ENCODE data around the gene TECR. TPM values are rescaled to one million over a fixed set of nuclear protein-coding genes. Genes with fewer than 3 reads are reported as not detected.

The TECR gene
- total RNA-seq, 1 experiment from 2014 or later, result 232 TPM

DNA sequence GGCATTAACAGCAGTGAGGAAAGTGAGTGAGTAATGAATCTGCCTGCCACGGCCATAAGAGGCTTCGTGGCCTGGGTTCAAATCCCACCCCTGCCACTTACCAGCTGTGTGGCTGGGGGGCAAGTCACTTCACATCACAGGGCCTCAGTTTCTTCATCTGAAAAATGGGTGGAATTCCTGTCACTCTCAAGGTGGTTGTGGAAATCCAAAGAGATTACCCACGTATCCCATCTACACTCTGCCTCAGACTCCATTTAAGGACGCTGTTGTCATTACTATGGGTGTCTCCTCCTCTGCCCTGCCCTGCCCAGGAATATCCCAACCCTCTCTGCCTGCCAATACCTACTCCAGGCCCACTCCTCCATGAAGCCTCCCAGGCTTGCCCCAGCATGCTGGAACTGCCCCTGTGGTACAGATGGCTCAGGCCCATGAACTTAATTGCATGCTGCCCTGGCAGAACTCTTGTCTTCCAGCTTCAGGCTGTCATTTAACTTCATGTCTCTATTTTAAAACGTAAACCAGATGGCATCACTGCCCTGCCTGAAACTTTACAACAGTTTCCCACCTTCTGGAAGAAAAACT is 36.5 kb upstream of the TECR start:
- intact Hi-C loops (cut with micrococcal nuclease), result no loop called here
- Histone ChIP-seq H3K4me2 (ENCODE audit: low read length) (no peak overlapping the region), H3K9ac (ENCODE audit: low read length) (no peak overlapping the region), H3K27ac (ENCODE audit: low read depth, low read length) (no peak overlapping the region), H3K4me3 (replicated peaks in 1 of 2; ENCODE audit: low read depth in 1 of 2, low read length in 2 of 2) (no peak overlapping the region), H2AFZ (ENCODE audit: low read depth, low read length, poor library complexity, severe bottlenecking) (no peak overlapping the region), H3K9me2 (ENCODE audit: insufficient read depth) (no peaks in the 10 kb centered on the region), H3K9me3 (ENCODE audit: control insufficient read depth in 1 of 2, insufficient read depth in 1 of 2, low read depth in 1 of 2, low read length in 2 of 2) (no peaks in the 10 kb centered on the region), H3K4me1 (ENCODE audit: control insufficient read depth in 1 of 2, insufficient read depth in 2 of 2, low read length in 2 of 2) (peaks cover 20 to 28% of the 10 kb centered on the region in 2 experiments), H3K27me3 (ENCODE audit: insufficient read depth, low read length) (no peaks in the 10 kb centered on the region), H3K36me3 (ENCODE audit: control insufficient read depth in 1 of 2, insufficient read depth in 2 of 2, low read length in 2 of 2) (peaks cover 3 to 9% of the 10 kb centered on the region in 2 experiments; a peak in 2 of 4 replicates), H3K79me2 (ENCODE audit: insufficient read depth, low read length) (peaks cover 48% of the 10 kb centered on the region), H4K20me1 (ENCODE audit: insufficient read depth) (no peaks in the 10 kb centered on the region)
- BruUV-seq (replicated peaks), result no TSS peak
- no peak for DNase-seq (ENCODE audit: low read depth, low spot score)
- TF ChIP-seq, protein P1, sequence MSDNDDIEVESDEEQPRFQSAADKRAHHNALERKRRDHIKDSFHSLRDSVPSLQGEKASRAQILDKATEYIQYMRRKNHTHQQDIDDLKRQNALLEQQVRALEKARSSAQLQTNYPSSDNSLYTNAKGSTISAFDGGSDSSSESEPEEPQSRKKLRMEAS (IDR thresholded peaks at IDR 0.05), result no peak
- TF ChIP-seq CBX3 (IDR thresholded peaks at IDR 0.05; ENCODE audit: low read depth) (no peak), JUND (IDR thresholded peaks at IDR 0.05) (no peak), REST (IDR thresholded peaks at IDR 0.05; ENCODE audit: low read depth) (no peak), EGR1 (IDR thresholded peaks at IDR 0.05; ENCODE audit: low read depth) (no peak), YY1 (IDR thresholded peaks at IDR 0.05; ENCODE audit: extremely low read depth, insufficient replicate concordance, low read depth, low read length) (no peak), ELF1 (IDR thresholded peaks at IDR 0.05; ENCODE audit: borderline replicate concordance, low read depth) (no peak), SRF (IDR thresholded peaks at IDR 0.05; ENCODE audit: low read depth) (no peak), RAD21 (IDR thresholded peaks at IDR 0.05; ENCODE audit: low read depth) (no peak)
- TF ChIP-seq, protein P2, sequence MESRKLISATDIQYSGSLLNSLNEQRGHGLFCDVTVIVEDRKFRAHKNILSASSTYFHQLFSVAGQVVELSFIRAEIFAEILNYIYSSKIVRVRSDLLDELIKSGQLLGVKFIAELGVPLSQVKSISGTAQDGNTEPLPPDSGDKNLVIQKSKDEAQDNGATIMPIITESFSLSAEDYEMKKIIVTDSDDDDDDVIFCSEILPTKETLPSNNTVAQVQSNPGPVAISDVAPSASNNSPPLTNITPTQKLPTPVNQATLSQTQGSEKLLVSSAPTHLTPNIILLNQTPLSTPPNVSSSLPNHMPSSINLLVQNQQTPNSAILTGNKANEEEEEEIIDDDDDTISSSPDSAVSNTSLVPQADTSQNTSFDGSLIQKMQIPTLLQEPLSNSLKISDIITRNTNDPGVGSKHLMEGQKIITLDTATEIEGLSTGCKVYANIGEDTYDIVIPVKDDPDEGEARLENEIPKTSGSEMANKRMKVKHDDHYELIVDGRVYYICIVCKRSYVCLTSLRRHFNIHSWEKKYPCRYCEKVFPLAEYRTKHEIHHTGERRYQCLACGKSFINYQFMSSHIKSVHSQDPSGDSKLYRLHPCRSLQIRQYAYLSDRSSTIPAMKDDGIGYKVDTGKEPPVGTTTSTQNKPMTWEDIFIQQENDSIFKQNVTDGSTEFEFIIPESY (IDR thresholded peaks at IDR 0.05; ENCODE audit: extremely low read depth, insufficient replicate concordance, low read length), result no peak
- no peak for ATAC-seq
- CTCF ChIA-PET, result no interaction called here
- POLR2A ChIA-PET, result no interaction called here
- RAD21 ChIA-PET (ENCODE audit: low non-redundant PET in 1 of 2, low total read pairs in 2 of 2, uncharacterized antibody in 2 of 2, unreplicated experiment in 2 of 2), result no interaction called here
